ENCODE results near the gene MORN5. TPM values are rescaled to one million over a fixed set of nuclear protein-coding genes. Genes with fewer than 3 reads are reported as not detected.

MORN5 gene
- total RNA-seq, 3 donors from 2014 or later, result not detected

GRCh38 chr9:122124528-122124927, 35.2 kb upstream of the MORN5 start:
- H3K4me3 ChIP-seq, result no peak overlapping the region
- intact Hi-C loops (cut with DNase I; ENCODE audit: low total_unique reads), result no loop called here
- H3K27ac ChIP-seq, result no peak overlapping the region
- H3K27me3 ChIP-seq, result peaks cover 0 to 26% of the 10 kb centered on the region in 2 donors
- no peak for TF ChIP-seq POLR2A (IDR thresholded peaks at IDR 0.05)
- no peak for TF ChIP-seq CTCF (IDR thresholded peaks at IDR 0.05)
- no peak for TF ChIP-seq POLR2AphosphoS5 (IDR thresholded peaks at IDR 0.05)
- no peak for DNase-seq (ENCODE audit: low spot score in 2 of 2)
- H3K36me3 ChIP-seq, result no peaks in the 10 kb centered on the region
- H3K9me3 ChIP-seq, result no peaks in the 10 kb centered on the region
- H3K4me1 ChIP-seq, result no peaks in the 10 kb centered on the region

GRCh38 chr9:122125158-122125508, 34.6 kb upstream of the MORN5 start:
- Histone ChIP-seq H3K36me3 (no peaks in the 10 kb centered on the region), H3K4me3 (no peak overlapping the region), H3K4me1 (no peaks in the 10 kb centered on the region), H3K27ac (no peak overlapping the region), H3K27me3 (peaks cover 0 to 26% of the 10 kb centered on the region in 2 donors), H3K9me3 (no peaks in the 10 kb centered on the region)
- intact Hi-C loops (cut with DNase I; ENCODE audit: low total_unique reads), result no loop called here
- TF ChIP-seq POLR2A (IDR thresholded peaks at IDR 0.05) (no peak), CTCF (IDR thresholded peaks at IDR 0.05) (peak; percentile 83 to 95 (median 95)), POLR2AphosphoS5 (IDR thresholded peaks at IDR 0.05) (peak in 2 of 3 donors; percentile 14 to 36)
- DNase-seq (ENCODE audit: low spot score in 2 of 2), result peak; percentile 65 to 83

- Histone ChIP-seq H3K4me1 (no peaks in the 10 kb centered on the region), H3K4me3 (peak overlapping the region in 2 of 3 donors; percentile 31 to 55), H3K27ac (no peak overlapping the region), H3K27me3 (peaks cover 0 to 26% of the 10 kb centered on the region in 2 donors), H3K36me3 (no peaks in the 10 kb centered on the region), H3K9me3 (no peaks in the 10 kb centered on the region)
- intact Hi-C loops (cut with DNase I; ENCODE audit: low total_unique reads), result no loop called here
- no peak for TF ChIP-seq CTCF (IDR thresholded peaks at IDR 0.05)
- TF ChIP-seq POLR2AphosphoS5 (IDR thresholded peaks at IDR 0.05), result no peak
- no peak for TF ChIP-seq POLR2A (IDR thresholded peaks at IDR 0.05)
- DNase-seq (ENCODE audit: low spot score in 2 of 2), result no peak
Measured at GRCh38 chr9:122125509-122126330, 34.0 kb upstream of the MORN5 start.

GRCh38 chr9:122126331-122127261, 33.1 kb upstream of the MORN5 start:
- no peaks in the 10 kb centered on the region for H3K9me3 ChIP-seq
- no peak for TF ChIP-seq POLR2AphosphoS5 (IDR thresholded peaks at IDR 0.05)
- TF ChIP-seq CTCF (IDR thresholded peaks at IDR 0.05), result no peak
- TF ChIP-seq POLR2A (IDR thresholded peaks at IDR 0.05), result no peak
- no peaks in the 10 kb centered on the region for H3K36me3 ChIP-seq
- H3K27me3 ChIP-seq, result peaks cover 0 to 26% of the 10 kb centered on the region in 2 donors
- DNase-seq (ENCODE audit: low spot score in 2 of 2), result no peak
- no peaks in the 10 kb centered on the region for H3K4me1 ChIP-seq
- no peak overlapping the region for H3K27ac ChIP-seq
- H3K4me3 ChIP-seq, result peak overlapping the region; percentile 6 to 55 (median 31)
- intact Hi-C loops (cut with DNase I; ENCODE audit: low total_unique reads), result no loop called here

Measured in breast epithelium (tissue), 4 donors.